ENCODE measurements around the gene BTBD1. TPM values are rescaled to one million over a fixed set of nuclear protein-coding genes. Genes with fewer than 3 reads are reported as not detected.
"Not testable (repeated sequence)": the region's sequence is repeated elsewhere in the genome, so short reads cannot be mapped to it uniquely, and the experiment has no call there.

The BTBD1 gene
- total and polyA plus RNA-seq, 2 donors: 42.3 to 102 TPM

GRCh38 chr15:83014205-83014653, 52.8 kb downstream of the BTBD1 start:
- H3K27ac ChIP-seq (ENCODE audit: low read depth): no peak overlapping the region
- H3K4me3 ChIP-seq (ENCODE audit: low read depth, low read length): no peak overlapping the region
- 64% methylated on average over 5 of the region's 5 CpGs for WGBS
- H3K4me1 ChIP-seq (ENCODE audit: insufficient read depth): no peaks in the 10 kb centered on the region
- DNase-seq (ENCODE audit: extremely low spot score): no peak
- H3K36me3 ChIP-seq (ENCODE audit: insufficient read depth): peaks cover 1% of the 10 kb centered on the region

GRCh38 chr15:83012636-83013035, 54.4 kb downstream of the BTBD1 start:
- no peak overlapping the region for H3K4me3 ChIP-seq (ENCODE audit: low read depth, low read length)
- WGBS: 97% methylated on average over 6 of the region's 6 CpGs

GRCh38 chr15:83012076-83012426, 55.0 kb downstream of the BTBD1 start:
- Histone ChIP-seq H3K27ac (ENCODE audit: low read depth) (peak overlapping the region; percentile 38), H3K4me1 (ENCODE audit: insufficient read depth) (no peaks in the 10 kb centered on the region), H3K36me3 (ENCODE audit: insufficient read depth) (no peaks in the 10 kb centered on the region), H3K4me3 (ENCODE audit: low read depth, low read length) (peak overlapping the region; percentile 80)
- WGBS: 50% methylated on average over 9 of the region's 9 CpGs
- DNase-seq (ENCODE audit: extremely low spot score): no peak

More at GRCh38 chr15:83012636-83013035, 54.4 kb downstream of the BTBD1 start:
- no peak for DNase-seq (ENCODE audit: extremely low spot score)
- H3K36me3 ChIP-seq (ENCODE audit: insufficient read depth): no peaks in the 10 kb centered on the region
- no peak overlapping the region for H3K27ac ChIP-seq (ENCODE audit: low read depth)
- H3K4me1 ChIP-seq (ENCODE audit: insufficient read depth): no peaks in the 10 kb centered on the region

GRCh38 chr15:83011271-83012075, 55.6 kb downstream of the BTBD1 start, which contains the start of gene C15orf40:
C15orf40 (minus strand) TSS chr15:83011639; CDS start chr15:83011607, 32 bp downstream.
- H3K4me1 ChIP-seq (ENCODE audit: insufficient read depth): no peaks in the 10 kb centered on the region
- H3K27ac ChIP-seq (ENCODE audit: low read depth): peak within 1 kb of the TSS; percentile 71

GRCh38 chr15:83010709-83011270, 56.3 kb downstream of the BTBD1 start:
- Histone ChIP-seq H3K4me3 (ENCODE audit: low read depth, low read length) (peak overlapping the region; percentile 80), H3K36me3 (ENCODE audit: insufficient read depth) (peaks cover 1% of the 10 kb centered on the region), H3K27ac (ENCODE audit: low read depth) (peak overlapping the region; percentile 71), H3K4me1 (ENCODE audit: insufficient read depth) (no peaks in the 10 kb centered on the region)
- DNase-seq (ENCODE audit: extremely low spot score): peak; percentile 26
- WGBS: 8% methylated on average over 15 of the region's 15 CpGs

More at GRCh38 chr15:83011271-83012075, 55.6 kb downstream of the BTBD1 start, which contains the start of gene C15orf40:
- DNase-seq (ENCODE audit: extremely low spot score): peak; percentile 75
- H3K36me3 ChIP-seq (ENCODE audit: insufficient read depth): peaks cover under 1% of the 10 kb centered on the region
- 1% methylated on average over 64 of the region's 64 CpGs for WGBS
- H3K4me3 ChIP-seq (ENCODE audit: low read depth, low read length): peak within 1 kb of the TSS; percentile 80

- not testable (repeated sequence) for H3K27ac ChIP-seq (ENCODE audit: low read depth); DNase-seq (ENCODE audit: extremely low spot score); H3K4me1 ChIP-seq (ENCODE audit: insufficient read depth); H3K36me3 ChIP-seq (ENCODE audit: insufficient read depth); H3K4me3 ChIP-seq (ENCODE audit: low read depth, low read length)
- WGBS: 96% methylated on average over 3 of the region's 3 CpGs
Measured at GRCh38 chr15:83000672-83001031, 66.4 kb downstream of the BTBD1 start.

- Histone ChIP-seq H3K4me1 (ENCODE audit: insufficient read depth) (no peaks in the 10 kb centered on the region), H3K36me3 (ENCODE audit: insufficient read depth) (no peaks in the 10 kb centered on the region), H3K4me3 (ENCODE audit: low read depth, low read length) (no peak overlapping the region), H3K27ac (ENCODE audit: low read depth) (no peak overlapping the region)
- no peak for DNase-seq (ENCODE audit: extremely low spot score)
- 13% methylated on average over 6 of the region's 6 CpGs for WGBS
Measured at GRCh38 chr15:82999905-83000671, 67.0 kb downstream of the BTBD1 start.

GRCh38 chr15:82999426-82999825, 67.6 kb downstream of the BTBD1 start:
- H3K27ac ChIP-seq (ENCODE audit: low read depth): no peak overlapping the region
- 85% methylated on average over 6 of the region's 6 CpGs for WGBS
- no peaks in the 10 kb centered on the region for H3K36me3 ChIP-seq (ENCODE audit: insufficient read depth)

GRCh38 chr15:82995938-82996337, 71.1 kb downstream of the BTBD1 start:
- no peak for DNase-seq (ENCODE audit: extremely low spot score)
- WGBS: 67% methylated on average over 3 of the region's 3 CpGs
- no peak overlapping the region for H3K4me3 ChIP-seq (ENCODE audit: low read depth, low read length)
- no peak overlapping the region for H3K27ac ChIP-seq (ENCODE audit: low read depth)
- H3K36me3 ChIP-seq (ENCODE audit: insufficient read depth): no peaks in the 10 kb centered on the region
- H3K4me1 ChIP-seq (ENCODE audit: insufficient read depth): no peaks in the 10 kb centered on the region

More at GRCh38 chr15:82999426-82999825, 67.6 kb downstream of the BTBD1 start:
- DNase-seq (ENCODE audit: extremely low spot score): no peak
- Histone ChIP-seq H3K4me1 (ENCODE audit: insufficient read depth) (no peaks in the 10 kb centered on the region), H3K4me3 (ENCODE audit: low read depth, low read length) (no peak overlapping the region)

- Histone ChIP-seq H3K27ac (ENCODE audit: low read depth) (no peak overlapping the region), H3K4me1 (ENCODE audit: insufficient read depth) (no peaks in the 10 kb centered on the region), H3K4me3 (ENCODE audit: low read depth, low read length) (no peak overlapping the region), H3K36me3 (ENCODE audit: insufficient read depth) (no peaks in the 10 kb centered on the region)
- no peak for DNase-seq (ENCODE audit: extremely low spot score)
- WGBS: 78% methylated on average over 2 of the region's 2 CpGs
Measured at GRCh38 chr15:82995076-82995475, 72.0 kb downstream of the BTBD1 start.

- 46% methylated on average over 4 of the region's 4 CpGs for WGBS
- Histone ChIP-seq H3K36me3 (ENCODE audit: insufficient read depth) (peaks cover 1% of the 10 kb centered on the region), H3K27ac (ENCODE audit: low read depth) (no peak overlapping the region), H3K4me3 (ENCODE audit: low read depth, low read length) (no peak overlapping the region), H3K4me1 (ENCODE audit: insufficient read depth) (no peaks in the 10 kb centered on the region)
- DNase-seq (ENCODE audit: extremely low spot score): no peak
Measured at GRCh38 chr15:82993144-82993543, 73.9 kb downstream of the BTBD1 start.

- Histone ChIP-seq H3K36me3 (ENCODE audit: insufficient read depth) (peaks cover 1% of the 10 kb centered on the region), H3K4me1 (ENCODE audit: insufficient read depth) (no peaks in the 10 kb centered on the region), H3K4me3 (ENCODE audit: low read depth, low read length) (no peak overlapping the region), H3K27ac (ENCODE audit: low read depth) (no peak overlapping the region)
- no peak for DNase-seq (ENCODE audit: extremely low spot score)
- 81% methylated on average over 3 of the region's 3 CpGs for WGBS
Measured at GRCh38 chr15:82992436-82992998, 74.5 kb downstream of the BTBD1 start.

- WGBS: under 1% methylated on average over 12 of the region's 12 CpGs
- no peak for DNase-seq (ENCODE audit: extremely low spot score)
Measured at GRCh38 chr15:82986442-82986780, 80.6 kb downstream of the BTBD1 start.

More at GRCh38 chr15:82986442-82986780, 80.6 kb downstream of the BTBD1 start:
- Histone ChIP-seq H3K27ac (ENCODE audit: low read depth) (peak overlapping the region; percentile 48), H3K4me1 (ENCODE audit: insufficient read depth) (peaks cover 2% of the 10 kb centered on the region), H3K4me3 (ENCODE audit: low read depth, low read length) (peak overlapping the region; percentile 87), H3K36me3 (ENCODE audit: insufficient read depth) (peaks cover 1% of the 10 kb centered on the region)
